WTC11 (cell line): Measurements from ENCODE around the gene CITED4.

Source experiments
- TF ChIP-seq, protein P1 (sequence below): fragments of 200-600 bp; IDR thresholded peaks from 2 replicates; pipeline ENCODE4 v1.8.0; 2022; ENCODE audit warnings: antibody characterized with exemption
- TF ChIP-seq, protein P2 (sequence below): sonication (generic); formaldehyde crosslinking; IDR thresholded peaks from 2 replicates; pipeline ENCODE4 v1.8.1; 2023; ENCODE audit warnings: mild to moderate bottlenecking, missing genetic modification reagents, moderate library complexity

DNA sequence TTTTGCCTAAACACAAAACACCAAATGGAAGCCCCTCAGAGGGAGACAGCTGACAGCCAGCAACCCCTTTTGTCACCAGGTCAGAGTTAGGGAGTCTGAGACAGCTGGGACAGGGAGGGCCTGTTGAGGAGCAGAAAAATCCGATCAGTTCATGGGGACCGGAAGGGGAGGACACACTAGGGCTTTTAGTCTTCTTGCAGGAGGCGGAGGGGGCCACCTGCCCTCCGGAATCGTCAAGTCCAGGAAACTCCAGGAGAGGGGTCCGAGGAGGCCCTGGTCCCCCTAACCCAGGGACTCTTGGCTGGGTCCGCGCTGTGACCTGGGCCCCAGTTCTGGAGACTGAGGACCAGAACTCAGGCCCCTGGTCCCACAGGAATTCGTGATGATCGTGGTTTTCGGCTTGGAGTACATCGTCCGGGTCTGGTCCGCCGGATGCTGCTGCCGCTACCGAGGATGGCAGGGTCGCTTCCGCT lies 44.3 kb downstream of the CITED4 start:
- TF ChIP-seq, protein P1, sequence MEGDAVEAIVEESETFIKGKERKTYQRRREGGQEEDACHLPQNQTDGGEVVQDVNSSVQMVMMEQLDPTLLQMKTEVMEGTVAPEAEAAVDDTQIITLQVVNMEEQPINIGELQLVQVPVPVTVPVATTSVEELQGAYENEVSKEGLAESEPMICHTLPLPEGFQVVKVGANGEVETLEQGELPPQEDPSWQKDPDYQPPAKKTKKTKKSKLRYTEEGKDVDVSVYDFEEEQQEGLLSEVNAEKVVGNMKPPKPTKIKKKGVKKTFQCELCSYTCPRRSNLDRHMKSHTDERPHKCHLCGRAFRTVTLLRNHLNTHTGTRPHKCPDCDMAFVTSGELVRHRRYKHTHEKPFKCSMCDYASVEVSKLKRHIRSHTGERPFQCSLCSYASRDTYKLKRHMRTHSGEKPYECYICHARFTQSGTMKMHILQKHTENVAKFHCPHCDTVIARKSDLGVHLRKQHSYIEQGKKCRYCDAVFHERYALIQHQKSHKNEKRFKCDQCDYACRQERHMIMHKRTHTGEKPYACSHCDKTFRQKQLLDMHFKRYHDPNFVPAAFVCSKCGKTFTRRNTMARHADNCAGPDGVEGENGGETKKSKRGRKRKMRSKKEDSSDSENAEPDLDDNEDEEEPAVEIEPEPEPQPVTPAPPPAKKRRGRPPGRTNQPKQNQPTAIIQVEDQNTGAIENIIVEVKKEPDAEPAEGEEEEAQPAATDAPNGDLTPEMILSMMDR: no peak
- TF ChIP-seq, protein P2, sequence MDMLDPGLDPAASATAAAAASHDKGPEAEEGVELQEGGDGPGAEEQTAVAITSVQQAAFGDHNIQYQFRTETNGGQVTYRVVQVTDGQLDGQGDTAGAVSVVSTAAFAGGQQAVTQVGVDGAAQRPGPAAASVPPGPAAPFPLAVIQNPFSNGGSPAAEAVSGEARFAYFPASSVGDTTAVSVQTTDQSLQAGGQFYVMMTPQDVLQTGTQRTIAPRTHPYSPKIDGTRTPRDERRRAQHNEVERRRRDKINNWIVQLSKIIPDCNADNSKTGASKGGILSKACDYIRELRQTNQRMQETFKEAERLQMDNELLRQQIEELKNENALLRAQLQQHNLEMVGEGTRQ (CRISPR knock-in tag): no peak
